ENCODE data around the gene TOX2. TPM values are rescaled to one million over a fixed set of nuclear protein-coding genes. Genes with fewer than 3 reads are reported as not detected.

The TOX2 gene
- polyA plus RNA-seq, 3 donors, result 0.39 to 0.56 (median 0.47) TPM

- H3K4me1 ChIP-seq (ENCODE audit: control insufficient read depth in 1 of 2, insufficient read depth in 2 of 2, low read length in 2 of 2), result no peaks in the 10 kb centered on the region
- Mint-ChIP-seq H3K9me3 (peaks cover 0 to 2% (median 0%) of the 10 kb centered on the region in 7 donors), H3K27me3 (ENCODE audit: low read depth in 3 of 3) (peaks cover 12 to 61% (median 30%) of the 10 kb centered on the region in 3 donors), H3K27ac (no peak overlapping the region), H3K4me1 (no peaks in the 10 kb centered on the region), H3K4me3 (peak overlapping the region in 1 of 2 donors; percentile 60), H3K36me3 (no peaks in the 10 kb centered on the region)
- no peak overlapping the region for H2AFZ ChIP-seq (ENCODE audit: insufficient read depth, low read depth, low read length, poor library complexity, severe bottlenecking)
- no peak overlapping the region for H3K4me3 ChIP-seq (replicated peaks in 1 of 3; ENCODE audit: low read depth in 2 of 3, low read length in 3 of 3)
- H3K9ac ChIP-seq (ENCODE audit: insufficient read depth, low read length, poor library complexity, severe bottlenecking), result no peak overlapping the region
- H3K4me2 ChIP-seq (replicated peaks; ENCODE audit: extremely low read depth, low read length, poor library complexity, severe bottlenecking), result no peak overlapping the region
- H4K20me1 ChIP-seq (ENCODE audit: insufficient read depth, low read length), result no peaks in the 10 kb centered on the region
- DNase-seq, result no peak
- no peak for TF ChIP-seq CTCF (IDR thresholded peaks at IDR 0.05)
- H3K36me3 ChIP-seq (replicated peaks in 1 of 2; ENCODE audit: control insufficient read depth in 1 of 2, insufficient read depth in 2 of 2, low read length in 2 of 2), result no peaks in the 10 kb centered on the region
- intact Hi-C loops (cut with micrococcal nuclease), result no loop called here
- H3K9me3 ChIP-seq (replicated peaks in 1 of 2; ENCODE audit: control insufficient read depth in 1 of 2, insufficient read depth in 1 of 2, low read length in 2 of 2), result no peaks in the 10 kb centered on the region
- 87% methylated on average over 4 of the region's 7 CpGs for WGBS (ENCODE audit: insufficient coverage)
- no peaks in the 10 kb centered on the region for H3K79me2 ChIP-seq (ENCODE audit: insufficient read depth, low read length)
- H3K27ac ChIP-seq (ENCODE audit: low read depth in 1 of 2, low read length in 2 of 2), result no peak overlapping the region
- peaks cover 0 to 13% of the 10 kb centered on the region in 2 donors for H3K27me3 ChIP-seq (ENCODE audit: control insufficient read depth in 2 of 2, insufficient read depth in 2 of 2, low read length in 2 of 2)
Measured at GRCh38 chr20:44028003-44028730, 113.5 kb downstream of the TOX2 start.

DNA sequence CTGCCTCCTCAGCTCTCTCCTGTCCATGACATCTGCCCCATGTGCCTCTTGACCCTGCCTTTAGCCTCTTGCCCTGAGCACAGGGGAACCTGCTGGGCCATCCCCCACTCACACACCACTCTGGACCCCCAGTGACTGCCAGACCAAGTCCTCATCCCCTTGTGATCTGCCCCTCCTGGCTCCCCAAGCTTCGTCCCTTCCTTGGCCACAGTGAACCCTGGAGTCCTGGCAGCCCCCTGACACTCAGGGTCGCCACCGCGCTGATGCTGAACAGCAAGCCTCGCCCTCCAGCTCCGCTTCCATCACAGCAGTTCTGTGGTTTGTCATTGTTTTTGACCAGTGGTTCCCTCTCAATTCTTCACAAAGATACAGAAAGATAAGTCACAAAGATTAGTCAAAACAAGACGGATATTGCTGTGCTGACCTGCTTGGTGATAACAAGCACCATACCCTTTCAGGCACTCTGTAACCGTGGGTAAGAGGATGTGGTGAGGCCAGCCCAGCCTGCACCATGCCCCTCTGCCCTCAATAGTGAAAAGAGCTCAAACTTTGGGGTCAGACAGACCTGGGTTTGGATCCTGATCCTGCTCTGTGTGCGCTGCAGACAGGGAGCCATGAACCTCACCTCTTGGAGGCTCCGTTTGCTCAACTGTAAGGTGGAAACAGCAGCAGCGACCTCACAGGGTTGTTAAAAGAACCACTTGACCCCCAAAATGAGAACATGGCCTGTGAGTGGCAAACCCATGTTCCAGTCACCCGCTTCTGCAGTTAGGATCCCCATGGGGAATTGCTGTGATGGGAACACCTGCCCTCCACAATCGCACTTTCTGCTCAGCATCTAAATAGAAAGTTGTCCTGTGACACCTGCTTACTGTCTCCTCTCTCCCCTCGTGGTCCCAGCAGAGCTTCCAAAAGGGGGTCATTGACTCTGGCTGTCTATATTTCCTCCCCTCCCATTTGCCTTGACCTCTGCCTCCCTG, 114.5 kb downstream of the TOX2 start:
- 49% methylated on average over 12 of the region's 14 CpGs for WGBS (ENCODE audit: insufficient coverage)
- H3K4me3 Mint-ChIP-seq, result peak overlapping the region in 1 of 2 donors; percentile 60
- no peak for TF ChIP-seq CTCF (IDR thresholded peaks at IDR 0.05)
- H4K20me1 ChIP-seq (ENCODE audit: insufficient read depth, low read length), result no peaks in the 10 kb centered on the region
- H3K4me1 Mint-ChIP-seq, result peaks cover 2% of the 10 kb centered on the region
- no peaks in the 10 kb centered on the region for H3K9me3 ChIP-seq (replicated peaks in 1 of 2; ENCODE audit: control insufficient read depth in 1 of 2, insufficient read depth in 1 of 2, low read length in 2 of 2)
- no peak overlapping the region for H3K9ac ChIP-seq (ENCODE audit: insufficient read depth, low read length, poor library complexity, severe bottlenecking)
- H3K27ac ChIP-seq (ENCODE audit: low read depth in 1 of 2, low read length in 2 of 2), result no peak overlapping the region
- no peak overlapping the region for H3K27ac Mint-ChIP-seq
- peaks cover 0 to 11% of the 10 kb centered on the region in 2 donors for H3K27me3 ChIP-seq (ENCODE audit: control insufficient read depth in 2 of 2, insufficient read depth in 2 of 2, low read length in 2 of 2)
- H2AFZ ChIP-seq (ENCODE audit: insufficient read depth, low read depth, low read length, poor library complexity, severe bottlenecking), result no peak overlapping the region
- H3K4me2 ChIP-seq (replicated peaks; ENCODE audit: extremely low read depth, low read length, poor library complexity, severe bottlenecking), result no peak overlapping the region
- intact Hi-C loops (cut with micrococcal nuclease), result no loop called here
- H3K36me3 Mint-ChIP-seq, result no peaks in the 10 kb centered on the region
- peaks cover 0 to 2% (median 0%) of the 10 kb centered on the region in 7 donors for H3K9me3 Mint-ChIP-seq
- no peaks in the 10 kb centered on the region for H3K4me1 ChIP-seq (ENCODE audit: control insufficient read depth in 1 of 2, insufficient read depth in 2 of 2, low read length in 2 of 2)
- peaks cover 14 to 59% (median 26%) of the 10 kb centered on the region in 3 donors for H3K27me3 Mint-ChIP-seq (ENCODE audit: low read depth in 3 of 3)
- DNase-seq, result no peak
- H3K4me3 ChIP-seq (replicated peaks in 1 of 3; ENCODE audit: low read depth in 2 of 3, low read length in 3 of 3), result no peak overlapping the region
- H3K36me3 ChIP-seq (replicated peaks in 1 of 2; ENCODE audit: control insufficient read depth in 1 of 2, insufficient read depth in 2 of 2, low read length in 2 of 2), result no peaks in the 10 kb centered on the region
- H3K79me2 ChIP-seq (ENCODE audit: insufficient read depth, low read length), result no peaks in the 10 kb centered on the region
